GM19328 (cell line): ENCODE measurements around the gene CTNND2.

Experiments used
- ATAC-seq: cut with Tn5 transposase; IDR thresholded peaks from one replicate; pipeline ENCODE4 v1.9.1; 2021; ENCODE audit warnings: mild to moderate bottlenecking, moderate library complexity; ENCODE audit not compliant: unreplicated experiment

Gene CTNND2

GRCh38 chr5:10969684-10970180 lies 934.5 kb downstream of the CTNND2 start:
- ATAC-seq = no peak

GRCh38 chr5:10964806-10965205 lies 939.4 kb downstream of the CTNND2 start:
- no peak for ATAC-seq

DNA sequence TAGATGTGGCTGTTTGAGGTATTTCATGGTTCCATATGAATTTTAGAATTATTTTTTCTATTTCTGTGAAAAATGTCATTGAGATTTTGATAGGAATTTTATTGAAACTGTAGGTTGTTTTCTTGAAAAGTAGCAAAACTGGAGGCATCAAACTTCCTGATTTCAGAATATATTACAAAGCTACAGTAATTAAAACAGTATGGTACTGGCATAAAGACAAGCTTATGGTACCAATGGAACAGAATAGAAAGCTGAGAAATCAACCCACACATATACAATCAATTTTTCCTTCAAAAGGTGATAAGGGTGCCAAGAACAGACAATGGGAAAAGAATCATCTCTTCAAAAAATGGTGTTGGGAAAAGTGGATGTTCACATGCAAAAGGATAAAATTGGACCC lies 945.5 kb downstream of the CTNND2 start:
- ATAC-seq = no peak

GRCh38 chr5:10949856-10950630 lies 954.2 kb downstream of the CTNND2 start:
- no peak for ATAC-seq

- ATAC-seq = no peak
Observed at GRCh38 chr5:10946050-10946449, 958.2 kb downstream of the CTNND2 start.

- no peak for ATAC-seq
Observed at GRCh38 chr5:10941900-10942299, 962.3 kb downstream of the CTNND2 start.

- ATAC-seq = no peak
Observed at GRCh38 chr5:10936081-10936855, 968.0 kb downstream of the CTNND2 start.

GRCh38 chr5:10935536-10935935 lies 968.7 kb downstream of the CTNND2 start:
- no peak for ATAC-seq

GRCh38 chr5:10934783-10935355 lies 969.4 kb downstream of the CTNND2 start:
- no peak for ATAC-seq

- ATAC-seq = no peak
Observed at GRCh38 chr5:10933121-10933520, 971.1 kb downstream of the CTNND2 start.

- ATAC-seq = no peak
Observed at GRCh38 chr5:10932426-10932825, 971.8 kb downstream of the CTNND2 start.

DNA sequence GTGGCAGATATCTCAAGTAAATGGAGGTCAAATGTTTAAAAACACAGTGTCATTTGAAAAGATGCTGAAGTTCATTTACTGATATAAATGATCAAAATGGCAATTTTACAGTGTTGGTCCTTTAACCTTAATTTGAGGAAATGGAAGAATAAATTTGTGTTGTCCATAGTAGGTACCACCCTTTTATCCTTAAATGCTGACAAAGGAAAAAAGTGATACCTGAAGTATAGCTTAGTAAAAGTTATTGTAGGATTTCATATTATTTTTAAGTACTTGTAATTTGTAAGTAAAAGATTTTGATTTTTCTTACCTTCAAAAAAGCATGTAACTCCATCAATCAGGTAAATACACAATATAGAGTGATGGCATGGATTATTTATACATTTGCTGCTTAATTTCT lies 976.6 kb downstream of the CTNND2 start:
- ATAC-seq = no peak

DNA sequence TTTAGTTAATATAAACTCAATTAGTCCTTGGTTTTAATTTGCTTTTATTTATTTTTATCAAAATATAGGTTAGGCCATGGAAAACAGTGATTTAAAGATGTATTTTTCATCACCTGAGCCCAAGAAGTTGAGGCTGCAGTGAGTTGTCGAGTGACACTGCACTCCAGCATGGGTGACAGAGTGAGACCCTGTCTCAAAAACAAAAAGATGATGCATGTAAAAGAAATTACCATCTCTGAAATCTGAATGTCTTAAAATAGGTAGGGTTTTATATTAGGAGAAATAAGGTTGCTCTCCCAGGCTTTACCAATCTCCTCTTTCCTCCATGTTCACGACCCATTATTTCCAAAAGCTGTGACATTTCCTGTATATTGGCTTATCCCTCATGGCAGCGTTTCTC lies 980.9 kb downstream of the CTNND2 start:
- no peak for ATAC-seq
